K562 (cell line): ENCODE measurements around the gene YPEL5. TPM values are rescaled to one million over a fixed set of nuclear protein-coding genes. Genes with fewer than 3 reads are reported as not detected.

Source experiments
- ETV6 ChIP-seq, 3 experiments: fragments of 150-350 bp in 1 of 3; sonication (generic) in 1 of 3; formaldehyde crosslinking in 1 of 3; IDR thresholded peaks; 2 replicates each; pipeline versions ENCODE4 v1.6.1 to v1.8.0; 2014 to 2022; ENCODE audit warnings: borderline replicate concordance in 2 of 3, low read depth in 2 of 3, antibody characterized with exemption in 1 of 3, low read length in 1 of 3, mild to moderate bottlenecking in 1 of 3, missing genetic modification reagents in 1 of 3
- GATA2 ChIP-seq: sonication (generic); formaldehyde crosslinking; IDR thresholded peaks from 2 replicates; pipeline ENCODE4 v1.4.0; 2020; ENCODE audit warnings: mild to moderate bottlenecking, missing genetic modification reagents
- KDM1A ChIP-seq, 2 experiments: fragments of 450-650 bp; IDR thresholded peaks; 2 replicates each; pipeline ENCODE4 v1.6.1; 2016; ENCODE audit warnings: mild to moderate bottlenecking in 2 of 2
- PRDM10 ChIP-seq: fragments of 450-650 bp; IDR thresholded peaks from 2 replicates; pipeline ENCODE4 v1.6.1; 2018; ENCODE audit not compliant: partially characterized antibody
- SRSF9 ChIP-seq: fragments of 200-400 bp; formaldehyde crosslinking; IDR thresholded peaks from 2 replicates; pipeline ENCODE4 v1.6.1; 2017; ENCODE audit warnings: low read depth, low read length, borderline replicate concordance
- ZBTB49 ChIP-seq: sonication (generic); formaldehyde crosslinking; IDR thresholded peaks from 2 replicates; pipeline ENCODE4 v1.8.0; 2022; ENCODE audit warnings: missing genetic modification reagents, mild to moderate bottlenecking, borderline replicate concordance
- ZNF3 ChIP-seq: fragments of 250-450 bp; sonication (Bioruptor Pico); IDR thresholded peaks from 2 replicates; pipeline ENCODE4 v1.5.0; 2021; ENCODE audit warnings: mild to moderate bottlenecking, moderate library complexity
- polyA plus RNA-seq, 8 experiments: library from polyadenylated mRNA; depleted of rRNA in 4 of 8; stranded (reverse) in 5 of 8; unstranded in 3 of 8; fragments of >200 nt; fragmentation: Nextera tagmentation in 2 of 8; fragmentation: Illumina TruSeq in 1 of 8; extraction: Ambion mirVana in 2 of 8; extraction: Trizol in 1 of 8; gene quantifications; 2 replicates each; pipeline versions ENCODE4 v1.2.1 to v1.2.3, GENCODE V29; 2011 to 2014; ENCODE audit warnings: inconsistent platforms in 1 of 8, missing spikeins in 1 of 8
- total RNA-seq, 7 experiments: library from RNA; depleted of rRNA in 6 of 7; stranded (reverse); fragments of >200 nt in 6 of 7; fragmentation: Illumina TruSeq in 2 of 7; extraction: Trizol in 2 of 7; gene quantifications; 2 replicates each; pipeline versions ENCODE4 v1.2.1 to v1.2.3, GENCODE V29; 2011 to 2021; ENCODE audit warnings: low replicate concordance in 1 of 7

The YPEL5 gene
- total and polyA plus RNA-seq, 9 of the 15 experiments (the other 6 are each of a cell fraction or from before 2014, with no cell fraction given), result 5.4 to 34.4 (median 12.3) TPM

- no peak for TF ChIP-seq PRDM10
- TF ChIP-seq GATA2 (CRISPR knock-in tag), result no peak
- no peak for TF ChIP-seq ETV6 (IDR thresholded peaks at IDR 0.05; ENCODE audit: borderline replicate concordance in 1 of 2, low read depth in 2 of 2, low read length in 1 of 2)
- TF ChIP-seq ETV6 (CRISPR knock-in tag; IDR thresholded peaks at IDR 0.05; ENCODE audit: borderline replicate concordance), result no peak
- TF ChIP-seq SRSF9, result no peak
- TF ChIP-seq KDM1A (IDR thresholded peaks at IDR 0.05), result no peak
- TF ChIP-seq ZBTB49 (CRISPR knock-in tag), result no peak
- TF ChIP-seq ZNF3 (CRISPR knock-in tag), result no peak
These were observed 42.5 kb upstream of the YPEL5 start (continued) for GRCh38 chr2:30104307-30104706.
